K562 (cell line): ENCODE results near the gene NDST1. TPM values are rescaled to one million over a fixed set of nuclear protein-coding genes. Genes with fewer than 3 reads are reported as not detected.

Experiments used
- ATAC-seq: fragments of 200-7000 bp; cut with Tn5 transposase; 3 replicates; pipeline ENCODE4 v1.9.1; 2020; ENCODE audit warnings: moderate library complexity
- BruUV-seq: library from RNA; stranded (reverse); fragments of 400-500 nt; replicated peaks from 2 replicates; lab custom pipeline; 2021; lab: Mats Ljungman, UMichigan
- CTCF ChIA-PET: fragments of 300-600 bp; formaldehyde crosslinking; extraction: SDS; loops from one replicate; lab custom pipeline; 2021; ENCODE audit warnings: low intra/inter-chr PET ratio; lab: Yijun Ruan, JAX
- POLR2A ChIA-PET: fragments of 300-600, 350-650 bp; sonication (Branson Sonifier 250); formaldehyde crosslinking; extraction: SDS; loops from one replicate; lab custom pipeline; 2021; ENCODE audit warnings: antibody characterized with exemption, inconsistent platforms; lab: Yijun Ruan, JAX
- DNase-seq, 4 experiments: peaks; one replicate each; pipeline versions ENCODE4 v3.0.0 to v3.0.0-alpha.2; 2011 to 2018; ENCODE audit warnings: low spot score in 3 of 4, mixed read lengths in 3 of 4; ENCODE audit errors: extremely low read depth in 1 of 4
- FAIRE-seq: peaks from 2 replicates; lab custom pipeline; 2011; peaks lifted over from hg19 to GRCh38; lab: Jason Lieb, UNC
- H2AFZ ChIP-seq: 2 replicates; pipeline ENCODE4 v1.6.0; 2011; ENCODE audit warnings: low read depth, low read length, control low read depth, inconsistent platforms
- H3K27ac ChIP-seq: fragments of 200-600 bp; 3 replicates; pipeline ENCODE4 v1.8.0; 2011; ENCODE audit warnings: low read depth, mild to moderate bottlenecking, control low read depth, inconsistent platforms, low read length, moderate library complexity, mixed read lengths; ENCODE audit errors: extremely low read depth
- H3K27me3 ChIP-seq, 2 experiments: fragments of 300-600 bp in 1 of 2; 2 replicates in 1 of 2; 3 replicates in 1 of 2; pipeline versions ENCODE4 v1.6.0 to v1.8.0; 2011; ENCODE audit warnings: inconsistent platforms in 2 of 2, low read length in 2 of 2, mild to moderate bottlenecking in 1 of 2, mixed read lengths in 1 of 2, moderate library complexity in 1 of 2; ENCODE audit not compliant: control insufficient read depth in 2 of 2, insufficient read depth in 2 of 2
- H3K36me3 ChIP-seq: fragments of 300-600 bp; 3 replicates; pipeline ENCODE4 v1.8.0; 2011; ENCODE audit warnings: mild to moderate bottlenecking, low read length, inconsistent platforms; ENCODE audit not compliant: control insufficient read depth, insufficient read depth
- H3K4me1 ChIP-seq, 2 experiments: fragments of 200-600 bp in 1 of 2; replicated peaks in 1 of 2; 2 replicates in 1 of 2; 3 replicates in 1 of 2; pipeline versions ENCODE4 v1.5.1 to v1.8.0; 2011; ENCODE audit warnings: inconsistent platforms in 2 of 2, low read length in 2 of 2, mild to moderate bottlenecking in 1 of 2, mixed read lengths in 1 of 2, moderate library complexity in 1 of 2; ENCODE audit not compliant: control insufficient read depth in 2 of 2, insufficient read depth in 2 of 2
- H3K4me2 ChIP-seq: 2 replicates; pipeline ENCODE4 v1.6.1; 2011; ENCODE audit warnings: low read length, control low read depth, inconsistent platforms, mixed read lengths; ENCODE audit not compliant: insufficient read depth
- H3K4me3 ChIP-seq: fragments of 200-600 bp; sonication (generic), shearing (Covaris generic); 2 replicates; pipeline ENCODE4 v1.5.1; 2016; ENCODE audit warnings: control low read depth, inconsistent platforms
- H3K79me2 ChIP-seq: fragments of 200-600 bp; 3 replicates; pipeline ENCODE4 v1.8.0; 2011; ENCODE audit warnings: low read length, inconsistent platforms; ENCODE audit not compliant: control insufficient read depth, insufficient read depth
- H3K9ac ChIP-seq, 2 experiments: 2 replicates each; pipeline versions ENCODE4 v1.6.0 to v1.6.1; 2011; ENCODE audit warnings: low read depth in 2 of 2, low read length in 2 of 2, control low read depth in 1 of 2, inconsistent platforms in 1 of 2, mild to moderate bottlenecking in 1 of 2, mixed read lengths in 1 of 2; ENCODE audit not compliant: insufficient read depth in 1 of 2
- H3K9me1 ChIP-seq: one replicate; pipeline ENCODE4 v1.6.0; 2011; ENCODE audit warnings: inconsistent platforms, mild to moderate bottlenecking, low read length, moderate library complexity; ENCODE audit not compliant: control insufficient read depth, insufficient read depth
- H3K9me3 ChIP-seq: replicated peaks from 2 replicates; pipeline ENCODE4 v1.5.1; 2011; ENCODE audit warnings: low read depth, low read length, inconsistent platforms; ENCODE audit not compliant: control insufficient read depth, insufficient read depth
- H4K20me1 ChIP-seq: replicated peaks from 2 replicates; pipeline ENCODE4 v1.6.1; 2011; ENCODE audit warnings: low read length, inconsistent platforms, mixed read lengths; ENCODE audit not compliant: control insufficient read depth, insufficient read depth
- ATF4 ChIP-seq: fragments of 450-650 bp; formaldehyde crosslinking; IDR thresholded peaks from 2 replicates; pipeline ENCODE4 v1.4.0; 2022; ENCODE audit warnings: mild to moderate bottlenecking, moderate library complexity
- HDAC1 ChIP-seq, 2 experiments: fragments of 450-650 bp; IDR thresholded peaks; 2 replicates each; pipeline ENCODE4 v1.6.1; 2016 to 2017; ENCODE audit warnings: inconsistent platforms in 1 of 2, mild to moderate bottlenecking in 1 of 2, moderate library complexity in 1 of 2
- ZBTB40 ChIP-seq, 2 experiments: fragments of 450-650 bp in 1 of 2; sonication (generic) in 1 of 2; formaldehyde crosslinking in 1 of 2; IDR thresholded peaks; 2 replicates each; pipeline versions ENCODE4 v1.7.1 to v1.9.0; 2016 to 2022; ENCODE audit warnings: inconsistent platforms in 1 of 2, mild to moderate bottlenecking in 1 of 2, missing genetic modification reagents in 1 of 2
- ZNF785 ChIP-seq: fragments of 250-450 bp; sonication (Bioruptor Pico); IDR thresholded peaks from 2 replicates; pipeline ENCODE4 v1.4.0; 2020; ENCODE audit warnings: mild to moderate bottlenecking
- WGBS: fragments of 100-300 bp; shearing (Covaris generic); methylation state at CpG from one replicate; pipeline ENCODE4 v1.1.6; 2016; ENCODE audit warnings: low coverage, mixed read lengths; ENCODE audit not compliant: insufficient coverage; ENCODE audit errors: missing lambda C conversion rate; 5-methylcytosine and 5-hydroxymethylcytosine counted together
- in situ Hi-C: fragments of 300-500 bp; cut with MboI; formaldehyde crosslinking; loops from 4 replicates; pipeline ENCODE4 v1.15.0; 2018; ENCODE audit warnings: inconsistent platforms, mixed read lengths
- intact Hi-C: fragments of 100-400 bp; cut with micrococcal nuclease; formaldehyde crosslinking; loops from 2 replicates; pipeline ENCODE4 v1.14.2; 2022
- polyA plus RNA-seq, 8 experiments: library from polyadenylated mRNA; depleted of rRNA in 4 of 8; stranded (reverse) in 5 of 8; unstranded in 3 of 8; fragments of >200 nt; fragmentation: Nextera tagmentation in 2 of 8; fragmentation: Illumina TruSeq in 1 of 8; extraction: Ambion mirVana in 2 of 8; extraction: Trizol in 1 of 8; gene quantifications; 2 replicates each; pipeline versions ENCODE4 v1.2.1 to v1.2.3, GENCODE V29; 2011 to 2014; ENCODE audit warnings: inconsistent platforms in 1 of 8, missing spikeins in 1 of 8
- total RNA-seq, 7 experiments: library from RNA; depleted of rRNA in 6 of 7; stranded (reverse); fragments of >200 nt in 6 of 7; fragmentation: Illumina TruSeq in 2 of 7; extraction: Trizol in 2 of 7; gene quantifications; 2 replicates each; pipeline versions ENCODE4 v1.2.1 to v1.2.3, GENCODE V29; 2011 to 2021; ENCODE audit warnings: low replicate concordance in 1 of 7

NDST1 gene
- total and polyA plus RNA-seq, 9 of the 15 experiments (the other 6 are each of a cell fraction or from before 2014, with no cell fraction given) = 0.38 to 47.9 (median 9.9) TPM

GRCh38 chr5:150558088-150558621, 50.2 kb downstream of the NDST1 start:
- no TSS peak for BruUV-seq
- no peak for TF ChIP-seq ATF4 (CRISPR knock-in tag)
- no peak for TF ChIP-seq ZBTB40 (IDR thresholded peaks at IDR 0.05)
- TF ChIP-seq ZBTB40 (CRISPR knock-in tag; IDR thresholded peaks at IDR 0.05) = no peak
- TF ChIP-seq ZNF785 (CRISPR knock-in tag) = no peak
- TF ChIP-seq HDAC1 (IDR thresholded peaks at IDR 0.05) = no peak
- Histone ChIP-seq H3K79me2 (no peaks in the 10 kb centered on the region), H3K36me3 (peaks cover 17% of the 10 kb centered on the region; the same call in 1 of the 3 replicates), H3K4me1 (peaks cover 0 to 4% of the 10 kb centered on the region in 2 experiments; a peak in 1 of 5 replicates), H4K20me1 (no peaks in the 10 kb centered on the region; the same call in 1 of the 2 replicates), H3K27me3 (no peaks in the 10 kb centered on the region), H3K4me3 (no peak overlapping the region), H3K9me1 (no peaks in the 10 kb centered on the region), H3K9ac (no peak overlapping the region), H3K9me3 (no peaks in the 10 kb centered on the region), H3K4me2 (no peak overlapping the region), H3K27ac (no peak overlapping the region), H2AFZ (no peak overlapping the region)
- 57% methylated on average over 9 of the region's 12 CpGs for WGBS
- no peak for ATAC-seq
- no peak for DNase-seq
- FAIRE-seq = no peak
- POLR2A ChIA-PET = interaction anchor here (0.7 to 1.2 kb wide), 3 partner anchors 27 to 526 kb away, joined by 3 to 7 read pairs (median 4); no protein-coding TSS in a partner anchor
- intact Hi-C loops (no loop called here), in situ Hi-C loops (no loop called here)
- CTCF ChIA-PET = no interaction called here
